Measurements from ENCODE around the gene MED1. TPM values are rescaled to one million over a fixed set of nuclear protein-coding genes. Genes with fewer than 3 reads are reported as not detected.
"Not testable (repeated sequence)": the region's sequence is repeated elsewhere in the genome, so short reads cannot be mapped to it uniquely, and the experiment has no call there.

Gene MED1, protein sequence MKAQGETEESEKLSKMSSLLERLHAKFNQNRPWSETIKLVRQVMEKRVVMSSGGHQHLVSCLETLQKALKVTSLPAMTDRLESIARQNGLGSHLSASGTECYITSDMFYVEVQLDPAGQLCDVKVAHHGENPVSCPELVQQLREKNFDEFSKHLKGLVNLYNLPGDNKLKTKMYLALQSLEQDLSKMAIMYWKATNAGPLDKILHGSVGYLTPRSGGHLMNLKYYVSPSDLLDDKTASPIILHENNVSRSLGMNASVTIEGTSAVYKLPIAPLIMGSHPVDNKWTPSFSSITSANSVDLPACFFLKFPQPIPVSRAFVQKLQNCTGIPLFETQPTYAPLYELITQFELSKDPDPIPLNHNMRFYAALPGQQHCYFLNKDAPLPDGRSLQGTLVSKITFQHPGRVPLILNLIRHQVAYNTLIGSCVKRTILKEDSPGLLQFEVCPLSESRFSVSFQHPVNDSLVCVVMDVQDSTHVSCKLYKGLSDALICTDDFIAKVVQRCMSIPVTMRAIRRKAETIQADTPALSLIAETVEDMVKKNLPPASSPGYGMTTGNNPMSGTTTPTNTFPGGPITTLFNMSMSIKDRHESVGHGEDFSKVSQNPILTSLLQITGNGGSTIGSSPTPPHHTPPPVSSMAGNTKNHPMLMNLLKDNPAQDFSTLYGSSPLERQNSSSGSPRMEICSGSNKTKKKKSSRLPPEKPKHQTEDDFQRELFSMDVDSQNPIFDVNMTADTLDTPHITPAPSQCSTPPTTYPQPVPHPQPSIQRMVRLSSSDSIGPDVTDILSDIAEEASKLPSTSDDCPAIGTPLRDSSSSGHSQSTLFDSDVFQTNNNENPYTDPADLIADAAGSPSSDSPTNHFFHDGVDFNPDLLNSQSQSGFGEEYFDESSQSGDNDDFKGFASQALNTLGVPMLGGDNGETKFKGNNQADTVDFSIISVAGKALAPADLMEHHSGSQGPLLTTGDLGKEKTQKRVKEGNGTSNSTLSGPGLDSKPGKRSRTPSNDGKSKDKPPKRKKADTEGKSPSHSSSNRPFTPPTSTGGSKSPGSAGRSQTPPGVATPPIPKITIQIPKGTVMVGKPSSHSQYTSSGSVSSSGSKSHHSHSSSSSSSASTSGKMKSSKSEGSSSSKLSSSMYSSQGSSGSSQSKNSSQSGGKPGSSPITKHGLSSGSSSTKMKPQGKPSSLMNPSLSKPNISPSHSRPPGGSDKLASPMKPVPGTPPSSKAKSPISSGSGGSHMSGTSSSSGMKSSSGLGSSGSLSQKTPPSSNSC (N-terminal part only)
- total RNA-seq, result 10 to 100 TPM in 3 of 4 donors, 1 to 10 TPM in 1; 4.8 to 20.9 (median 18.7) TPM

DNA sequence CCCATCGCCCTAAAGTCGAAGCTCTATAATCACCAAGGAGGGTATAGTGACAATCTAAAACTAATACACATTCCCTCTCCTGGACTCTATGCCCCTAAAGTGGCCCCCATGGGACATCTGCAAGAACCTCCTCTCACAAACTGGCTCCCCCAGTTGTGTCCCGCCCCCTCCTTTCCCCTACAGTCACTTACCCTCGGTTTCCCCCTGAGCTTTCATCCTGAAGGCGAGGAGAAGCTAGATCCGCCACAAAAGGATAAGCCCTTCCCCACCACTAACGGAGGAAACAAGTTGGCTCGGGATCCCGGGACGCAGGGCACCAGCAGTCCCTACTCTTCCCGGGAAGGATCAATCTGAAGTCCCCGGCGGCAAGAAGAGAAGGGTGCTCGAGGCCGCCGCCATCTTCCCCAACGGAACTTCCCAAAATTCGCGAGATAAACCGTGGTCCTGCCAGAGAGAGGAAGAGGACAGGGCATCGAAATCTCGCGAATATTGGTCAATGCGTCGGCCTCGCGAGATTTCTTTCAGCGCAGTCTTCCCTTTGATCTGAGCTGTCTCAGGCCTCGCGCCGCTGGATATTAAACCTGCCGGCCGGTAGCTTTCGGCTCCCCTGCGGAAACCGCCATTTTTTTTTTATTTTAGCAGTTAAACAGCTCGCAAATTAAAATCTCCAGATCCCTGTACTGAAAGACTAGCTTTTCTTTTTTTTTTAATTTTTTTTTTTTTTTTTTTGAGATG lies at the start of gene MED1:
Gene MED1, minus strand, starts transcription at position 417 of the 735 bp plus-strand sequence. Its CDS starts 201 bp downstream, at position 216.
- peaks cover 5 to 23% (median 9%) of the 10 kb centered on the region in 4 donors for H3K4me1 ChIP-seq
- peaks cover 0 to 21% (median 7%) of the 10 kb centered on the region in 4 donors for H3K36me3 ChIP-seq
- peak; percentile 95 for DNase-seq
- no peaks in the 10 kb centered on the region for H3K9me3 ChIP-seq
- no peaks in the 10 kb centered on the region for H3K27me3 ChIP-seq
- intact Hi-C loops (cut with DNase I; ENCODE audit: low total_unique reads), result no loop called here
- WGBS, 2 donors (ENCODE audit: low coverage in 1 of 2), result 0% methylated on average over 15 to 30 of the region's 37 CpGs
- TF ChIP-seq POLR2AphosphoS5 (IDR thresholded peaks at IDR 0.05) (peak; percentile 47 to 69 (median 57)), EP300 (IDR thresholded peaks at IDR 0.05; ENCODE audit: low read depth) (no peak), POLR2A (IDR thresholded peaks at IDR 0.05) (peak; percentile 54)
- in situ Hi-C loops (cut with MboI; ENCODE audit: low pct_ligation_motif_present in 1 of 4, low pct_unique_long_range_greater_than_20kb in 1 of 4, low sequenced_read_pairs in 3 of 4), result loop anchor here in 1 of 4 donors (10.0 kb wide), 1 partner anchor 46 kb away; the partner anchor contains the start of gene FBXL20
- peak within 1 kb of the TSS; percentile 35 to 97 (median 70) for H3K4me3 ChIP-seq
- peak within 1 kb of the TSS; percentile 75 to 91 (median 84) for H3K27ac ChIP-seq

DNA sequence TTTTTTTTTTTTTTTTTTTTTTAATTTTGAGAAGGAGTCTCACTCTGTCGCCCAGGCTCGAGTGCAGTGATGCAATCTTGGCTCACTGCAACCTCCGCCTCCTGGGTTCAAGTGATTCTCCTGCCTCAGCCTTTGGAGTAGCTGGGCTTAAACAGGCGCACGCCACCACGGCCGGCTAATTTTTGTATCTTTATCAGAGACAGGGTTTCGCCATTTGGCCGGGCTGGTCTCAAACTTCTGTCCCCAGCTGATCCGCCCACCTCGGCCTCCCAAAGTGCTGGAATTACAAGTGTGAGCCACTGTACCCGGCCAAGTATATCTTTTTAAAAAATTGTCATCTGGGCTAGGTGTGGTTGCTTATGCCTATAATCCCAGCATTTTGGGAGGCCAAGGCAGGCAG lies 45.9 kb upstream of the MED1 start:
- H3K27ac ChIP-seq; H3K27me3 ChIP-seq; H3K9me3 ChIP-seq; H3K4me3 ChIP-seq; H3K4me1 ChIP-seq; DNase-seq; intact Hi-C loops (cut with DNase I; ENCODE audit: low total_unique reads); in situ Hi-C loops (cut with MboI; ENCODE audit: low pct_ligation_motif_present in 1 of 4, low pct_unique_long_range_greater_than_20kb in 1 of 4, low sequenced_read_pairs in 3 of 4): not testable (repeated sequence)
- 92 to 95% methylated on average over 4 to 12 of the region's 12 CpGs for WGBS, 2 donors (ENCODE audit: low coverage in 1 of 2)
- peaks cover 0 to 84% (median 39%) of the 10 kb centered on the region in 4 donors for H3K36me3 ChIP-seq

DNA sequence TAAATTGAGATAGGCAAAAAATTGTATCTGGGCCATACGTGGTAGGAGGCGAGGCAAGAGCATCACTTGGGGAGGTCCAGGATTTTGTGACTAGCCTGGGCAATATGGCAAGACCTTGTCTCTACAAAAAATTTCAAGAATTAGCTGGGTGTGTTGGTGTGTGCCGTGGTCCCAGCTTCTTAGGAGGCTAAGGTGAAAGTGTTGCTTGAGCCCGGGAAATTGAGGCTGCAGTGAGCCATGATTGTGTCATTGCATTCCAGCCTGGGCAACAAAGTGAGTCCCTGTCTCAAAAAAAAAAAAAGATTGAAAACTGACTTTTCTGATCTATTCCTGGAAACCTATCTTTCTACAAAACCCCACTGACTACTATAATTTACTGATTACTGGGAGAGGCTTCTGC lies 36.9 kb upstream of the MED1 start:
- no peak for DNase-seq
- Histone ChIP-seq H3K9me3 (no peaks in the 10 kb centered on the region), H3K36me3 (peaks cover 0 to 29% (median 10%) of the 10 kb centered on the region in 4 donors), H3K27ac (no peak overlapping the region), H3K4me1 (no peaks in the 10 kb centered on the region), H3K4me3 (no peak overlapping the region), H3K27me3 (no peaks in the 10 kb centered on the region)
- TF ChIP-seq EP300 (IDR thresholded peaks at IDR 0.05; ENCODE audit: low read depth) (no peak), POLR2A (IDR thresholded peaks at IDR 0.05) (no peak), POLR2AphosphoS5 (IDR thresholded peaks at IDR 0.05) (no peak), CTCF (IDR thresholded peaks at IDR 0.05) (no peak)
- intact Hi-C loops (cut with DNase I; ENCODE audit: low total_unique reads) (no loop called here), in situ Hi-C loops (cut with MboI; ENCODE audit: low pct_ligation_motif_present in 1 of 4, low pct_unique_long_range_greater_than_20kb in 1 of 4, low sequenced_read_pairs in 3 of 4) (no loop called here)
- WGBS, 2 donors (ENCODE audit: low coverage in 1 of 2), result 85 to 97% methylated on average over 2 to 4 of the region's 4 CpGs

GRCh38 chr17:39487490-39487889 lies 36.4 kb upstream of the MED1 start:
- H3K4me3 ChIP-seq; H3K9me3 ChIP-seq; H3K27ac ChIP-seq; H3K4me1 ChIP-seq; intact Hi-C loops (cut with DNase I; ENCODE audit: low total_unique reads); DNase-seq; H3K27me3 ChIP-seq; in situ Hi-C loops (cut with MboI; ENCODE audit: low pct_ligation_motif_present in 1 of 4, low pct_unique_long_range_greater_than_20kb in 1 of 4, low sequenced_read_pairs in 3 of 4): not testable (repeated sequence)
- peaks cover 0 to 24% (median 8%) of the 10 kb centered on the region in 4 donors for H3K36me3 ChIP-seq
- 97 to 100% methylated on average over 1 to 3 of the region's 3 CpGs for WGBS, 2 donors (ENCODE audit: low coverage in 1 of 2)

- H3K36me3 ChIP-seq, result peaks cover 0 to 15% (median 5%) of the 10 kb centered on the region in 4 donors
- H3K27me3 ChIP-seq, result no peaks in the 10 kb centered on the region
- no peaks in the 10 kb centered on the region for H3K9me3 ChIP-seq
- no peak for TF ChIP-seq CTCF (IDR thresholded peaks at IDR 0.05)
- no peak for TF ChIP-seq POLR2AphosphoS5 (IDR thresholded peaks at IDR 0.05)
- no peak for TF ChIP-seq EP300 (IDR thresholded peaks at IDR 0.05; ENCODE audit: low read depth)
- TF ChIP-seq POLR2A (IDR thresholded peaks at IDR 0.05), result no peak
- no peak for DNase-seq
- no peaks in the 10 kb centered on the region for H3K4me1 ChIP-seq
- H3K27ac ChIP-seq, result no peak overlapping the region
- in situ Hi-C loops (cut with MboI; ENCODE audit: low pct_ligation_motif_present in 1 of 4, low pct_unique_long_range_greater_than_20kb in 1 of 4, low sequenced_read_pairs in 3 of 4) (no loop called here), intact Hi-C loops (cut with DNase I; ENCODE audit: low total_unique reads) (no loop called here)
- 58 to 72% methylated on average over 2 of the region's 2 CpGs for WGBS, 2 donors (ENCODE audit: low coverage in 1 of 2)
- H3K4me3 ChIP-seq, result no peak overlapping the region
Measured at GRCh38 chr17:39486242-39486641, 35.2 kb upstream of the MED1 start.

All from transverse colon (tissue), 4 donors.